OCI-LY7 (cell line): Measurements from ENCODE around the gene NRAS. TPM values are rescaled to one million over a fixed set of nuclear protein-coding genes. Genes with fewer than 3 reads are reported as not detected.

ENCODE experiments used
- BruUV-seq: library from RNA; stranded (reverse); fragments of 400-500 nt; replicated peaks from 2 replicates; lab custom pipeline; 2021; lab: Mats Ljungman, UMichigan
- CTCF ChIA-PET: fragments of 300-600 bp; sonication (Branson Sonifier 250); formaldehyde crosslinking; loops from one replicate; lab custom pipeline; 2022; ENCODE audit warnings: antibody characterized with exemption; ENCODE audit not compliant: unreplicated experiment; lab: Charles Lee
- POLR2A ChIA-PET: fragments of 300-600 bp; sonication (Branson Sonifier 250); formaldehyde crosslinking; loops from one replicate; lab custom pipeline; 2022; ENCODE audit warnings: antibody characterized with exemption; lab: Charles Lee
- DNase-seq: peaks from one replicate; pipeline ENCODE4 v3.0.0-alpha.2; 2015; ENCODE audit warnings: low spot score
- H2AFZ ChIP-seq: fragments of 200-600 bp; sonication (generic), shearing (Covaris generic); 2 replicates; pipeline ENCODE4 v1.6.1; 2014; ENCODE audit warnings: mild to moderate bottlenecking, antibody characterized with exemption, low read length, moderate library complexity
- H3K27ac ChIP-seq: fragments of 200-600 bp; sonication (generic); 2 replicates; pipeline ENCODE4 v1.5.1; 2014; ENCODE audit warnings: mixed run types, low read depth, mild to moderate bottlenecking, moderate library complexity, low read length, inconsistent platforms; ENCODE audit not compliant: poor library complexity, severe bottlenecking
- H3K36me3 ChIP-seq: fragments of 200-600 bp; sonication (generic); 2 replicates; pipeline ENCODE4 v1.6.1; 2014; ENCODE audit warnings: mild to moderate bottlenecking, antibody characterized with exemption, low read length, moderate library complexity, mixed read lengths; ENCODE audit not compliant: insufficient read depth
- H3K4me1 ChIP-seq: fragments of 200-600 bp; sonication (generic); 2 replicates; pipeline ENCODE4 v1.5.1; 2014; ENCODE audit warnings: mild to moderate bottlenecking, low read length; ENCODE audit not compliant: insufficient read depth, poor library complexity, severe bottlenecking
- H3K4me2 ChIP-seq: fragments of 200-600 bp; sonication (generic); 2 replicates; pipeline ENCODE4 v1.6.1; 2014; ENCODE audit warnings: mild to moderate bottlenecking, low read length
- H3K4me3 ChIP-seq: fragments of 200-600 bp; sonication (generic); 2 replicates; pipeline ENCODE4 v1.5.1; 2014; ENCODE audit warnings: mild to moderate bottlenecking, low read depth, low read length; ENCODE audit not compliant: poor library complexity, severe bottlenecking
- H3K79me2 ChIP-seq: fragments of 200-600 bp; sonication (generic); 2 replicates; pipeline ENCODE4 v1.6.1; 2016; ENCODE audit warnings: low read depth, mild to moderate bottlenecking, low read length, moderate library complexity, mixed read lengths; ENCODE audit not compliant: insufficient read depth
- H3K9me2 ChIP-seq: fragments of 200-600 bp; sonication (generic); 2 replicates; pipeline ENCODE4 v1.6.1; 2016; ENCODE audit warnings: mild to moderate bottlenecking, low read length, mixed read lengths; ENCODE audit not compliant: insufficient read depth
- H3K9me3 ChIP-seq: fragments of 200-600 bp; sonication (generic); 2 replicates; pipeline ENCODE4 v1.6.1; 2014; ENCODE audit warnings: mild to moderate bottlenecking, mixed run types, low read length, mixed read lengths
- H4K20me1 ChIP-seq: fragments of 200-600 bp; sonication (generic); 2 replicates; pipeline ENCODE4 v1.6.1; 2014; ENCODE audit warnings: mild to moderate bottlenecking, antibody characterized with exemption, low read length, moderate library complexity, mixed read lengths; ENCODE audit not compliant: insufficient read depth
- EZH2phosphoT487 ChIP-seq: fragments of 200-600 bp; sonication (generic); IDR thresholded peaks from 2 replicates; pipeline ENCODE4 v1.6.1; 2018; ENCODE audit warnings: low read depth, borderline replicate concordance, mild to moderate bottlenecking, mixed run types, antibody characterized with exemption, low read length, moderate library complexity, mixed read lengths
- intact Hi-C: fragments of 100-400 bp; cut with micrococcal nuclease; formaldehyde crosslinking; loops from one replicate; pipeline ENCODE4 v1.10.0; 2022; ENCODE audit not compliant: unreplicated experiment
- total RNA-seq, 2 experiments: library from RNA; depleted of rRNA in 1 of 2; stranded (reverse); fragments of >200 nt in 1 of 2; shearing (Covaris generic) in 1 of 2; gene quantifications; 2 replicates each; pipeline ENCODE4 v1.2.3, GENCODE V29; 2014 to 2022
- TF ChIP-seq, protein P1 (sequence below): fragments of 200-600 bp; sonication (generic); conservative IDR thresholded peaks from 2 replicates; pipeline ENCODE4 v1.5.1; 2014; ENCODE audit warnings: mild to moderate bottlenecking, antibody characterized with exemption, low read length, moderate library complexity, mixed read lengths

The NRAS gene
- total RNA-seq, 2 experiments from 2014 or later = 32.6 to 43.5 TPM

DNA sequence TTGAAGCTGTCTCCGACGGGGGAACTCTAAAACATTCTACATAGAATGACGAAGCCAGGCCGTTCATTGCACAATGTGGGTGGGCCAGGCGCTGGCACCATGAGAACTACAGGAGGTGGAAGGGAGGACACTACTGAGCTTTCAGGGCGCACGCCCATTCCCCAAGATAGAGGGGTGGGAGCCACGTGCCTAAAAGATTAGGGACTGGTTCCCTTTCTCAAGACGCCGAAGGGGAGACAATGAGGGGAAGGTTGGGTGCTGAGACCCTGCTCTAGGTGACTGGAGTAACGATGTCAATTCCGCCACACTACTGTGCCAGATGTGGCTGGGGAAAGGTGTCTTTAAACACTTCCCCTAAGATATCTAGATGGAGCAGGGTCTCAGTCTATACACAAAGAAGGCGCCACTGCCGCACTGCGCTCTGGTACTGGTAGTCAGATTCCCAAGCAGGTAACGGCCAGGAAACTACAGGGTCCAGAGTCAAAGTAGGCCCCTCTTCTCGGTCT lies 40.4 kb upstream of the NRAS start:
- Histone ChIP-seq H4K20me1 (peaks cover 37% of the 10 kb centered on the region), H3K4me2 (peak overlapping the region; percentile 97), H3K4me3 (peak overlapping the region; percentile 90), H3K4me1 (peaks cover 46% of the 10 kb centered on the region), H3K27ac (peak overlapping the region; percentile 84), H3K79me2 (peaks cover 54% of the 10 kb centered on the region), H3K9me2 (no peaks in the 10 kb centered on the region), H3K9me3 (no peaks in the 10 kb centered on the region), H3K36me3 (peaks cover 49% of the 10 kb centered on the region), H2AFZ (no peak overlapping the region)
- ChIA-PET POLR2A (interaction anchor here (0.5 to 2.8 kb wide), 5 partner anchors 21 to 242 kb away, joined by 3 to 9 read pairs (median 3); partner anchors contain the start of gene NRAS), CTCF (interaction anchor here (0.7 kb wide), 1 partner anchor 21 kb away, joined by 3 read pairs; no protein-coding TSS in a partner anchor)
- intact Hi-C loops = loop anchor here (1.0 to 10.0 kb wide), 5 partner anchors 23 to 812 kb away; partner anchors contain the start of genes SIKE1 and TRIM33
- BruUV-seq = no TSS peak
- TF ChIP-seq EZH2phosphoT487 = no peak
- TF ChIP-seq, protein P1, sequence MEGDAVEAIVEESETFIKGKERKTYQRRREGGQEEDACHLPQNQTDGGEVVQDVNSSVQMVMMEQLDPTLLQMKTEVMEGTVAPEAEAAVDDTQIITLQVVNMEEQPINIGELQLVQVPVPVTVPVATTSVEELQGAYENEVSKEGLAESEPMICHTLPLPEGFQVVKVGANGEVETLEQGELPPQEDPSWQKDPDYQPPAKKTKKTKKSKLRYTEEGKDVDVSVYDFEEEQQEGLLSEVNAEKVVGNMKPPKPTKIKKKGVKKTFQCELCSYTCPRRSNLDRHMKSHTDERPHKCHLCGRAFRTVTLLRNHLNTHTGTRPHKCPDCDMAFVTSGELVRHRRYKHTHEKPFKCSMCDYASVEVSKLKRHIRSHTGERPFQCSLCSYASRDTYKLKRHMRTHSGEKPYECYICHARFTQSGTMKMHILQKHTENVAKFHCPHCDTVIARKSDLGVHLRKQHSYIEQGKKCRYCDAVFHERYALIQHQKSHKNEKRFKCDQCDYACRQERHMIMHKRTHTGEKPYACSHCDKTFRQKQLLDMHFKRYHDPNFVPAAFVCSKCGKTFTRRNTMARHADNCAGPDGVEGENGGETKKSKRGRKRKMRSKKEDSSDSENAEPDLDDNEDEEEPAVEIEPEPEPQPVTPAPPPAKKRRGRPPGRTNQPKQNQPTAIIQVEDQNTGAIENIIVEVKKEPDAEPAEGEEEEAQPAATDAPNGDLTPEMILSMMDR = no peak
- no peak for DNase-seq

DNA sequence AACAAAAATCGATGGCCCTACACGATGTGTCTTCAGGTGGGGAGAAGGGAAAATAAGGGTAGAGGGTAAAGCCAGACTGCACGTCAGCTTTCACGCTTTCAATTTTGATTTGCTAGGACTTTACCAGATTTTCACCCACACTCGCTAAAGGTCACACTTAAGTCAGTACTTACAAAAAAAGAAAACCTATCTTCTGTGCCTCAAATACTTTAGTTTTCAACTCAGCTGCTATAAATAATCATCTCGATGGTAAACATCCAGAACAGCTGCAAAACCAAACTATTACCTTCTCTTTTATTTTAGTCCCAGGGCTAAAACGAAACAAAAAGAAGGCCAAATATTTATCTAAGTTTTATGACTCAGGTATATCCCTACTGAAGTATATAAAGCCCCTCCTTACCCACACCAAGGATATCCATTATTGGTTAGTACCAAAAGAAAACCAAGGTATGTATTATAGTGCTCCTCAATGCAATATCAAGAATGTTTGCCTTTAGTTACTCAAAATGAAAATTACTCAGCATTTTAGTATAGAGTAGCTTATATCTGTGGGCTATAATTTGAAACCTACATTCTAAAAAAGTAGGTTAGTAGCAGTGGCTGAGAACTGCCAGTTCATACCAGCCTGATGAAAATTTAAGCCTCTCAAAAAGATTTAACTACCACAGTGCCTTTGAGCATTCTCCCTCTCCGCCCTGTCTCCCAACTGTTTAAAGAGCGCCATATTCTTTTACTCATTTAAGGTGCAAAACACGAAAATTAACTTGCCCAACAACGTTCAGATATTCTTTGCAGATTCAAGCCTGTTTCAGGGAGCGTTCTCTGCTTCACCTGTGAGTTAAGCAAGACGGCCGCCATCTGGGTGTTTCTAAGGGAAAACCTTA lies 39.7 kb upstream of the NRAS start:
- Histone ChIP-seq H3K79me2 (peaks cover 61% of the 10 kb centered on the region), H4K20me1 (peaks cover 44% of the 10 kb centered on the region), H3K4me2 (peak overlapping the region; percentile 97), H3K4me1 (peaks cover 49% of the 10 kb centered on the region), H3K27ac (peak overlapping the region; percentile 84), H3K4me3 (peak overlapping the region; percentile 90), H3K36me3 (peaks cover 56% of the 10 kb centered on the region), H3K9me2 (no peaks in the 10 kb centered on the region), H2AFZ (no peak overlapping the region), H3K9me3 (no peaks in the 10 kb centered on the region)
- ChIA-PET CTCF (no interaction called here), POLR2A (interaction anchor here (1.0 to 2.8 kb wide), 4 partner anchors 9 to 174 kb away, joined by 3 to 8 read pairs (median 6); partner anchors contain the start of gene NRAS)
- DNase-seq = peak; percentile 49
- intact Hi-C loops = loop anchor here (10.0 kb wide), 3 partner anchors 181 to 811 kb away; no protein-coding TSS in a partner anchor
- TSS peak; percentile 51 for BruUV-seq
- TF ChIP-seq, protein P1 = no peak
- TF ChIP-seq EZH2phosphoT487 = no peak
